HG02938 (cell line): ENCODE results near the gene NECTIN2.
"Not testable (repeated sequence)": the region's sequence is repeated elsewhere in the genome, so short reads cannot be mapped to it uniquely, and the experiment has no call there.

Source experiments
- ATAC-seq: cut with Tn5 transposase; IDR thresholded peaks from one replicate; pipeline ENCODE4 v1.9.1; 2021; ENCODE audit warnings: mild to moderate bottlenecking, moderate library complexity; ENCODE audit not compliant: unreplicated experiment

NECTIN2 gene

GRCh38 chr19:44882063-44882462, 36.0 kb downstream of the NECTIN2 start:
- ATAC-seq = no peak

DNA sequence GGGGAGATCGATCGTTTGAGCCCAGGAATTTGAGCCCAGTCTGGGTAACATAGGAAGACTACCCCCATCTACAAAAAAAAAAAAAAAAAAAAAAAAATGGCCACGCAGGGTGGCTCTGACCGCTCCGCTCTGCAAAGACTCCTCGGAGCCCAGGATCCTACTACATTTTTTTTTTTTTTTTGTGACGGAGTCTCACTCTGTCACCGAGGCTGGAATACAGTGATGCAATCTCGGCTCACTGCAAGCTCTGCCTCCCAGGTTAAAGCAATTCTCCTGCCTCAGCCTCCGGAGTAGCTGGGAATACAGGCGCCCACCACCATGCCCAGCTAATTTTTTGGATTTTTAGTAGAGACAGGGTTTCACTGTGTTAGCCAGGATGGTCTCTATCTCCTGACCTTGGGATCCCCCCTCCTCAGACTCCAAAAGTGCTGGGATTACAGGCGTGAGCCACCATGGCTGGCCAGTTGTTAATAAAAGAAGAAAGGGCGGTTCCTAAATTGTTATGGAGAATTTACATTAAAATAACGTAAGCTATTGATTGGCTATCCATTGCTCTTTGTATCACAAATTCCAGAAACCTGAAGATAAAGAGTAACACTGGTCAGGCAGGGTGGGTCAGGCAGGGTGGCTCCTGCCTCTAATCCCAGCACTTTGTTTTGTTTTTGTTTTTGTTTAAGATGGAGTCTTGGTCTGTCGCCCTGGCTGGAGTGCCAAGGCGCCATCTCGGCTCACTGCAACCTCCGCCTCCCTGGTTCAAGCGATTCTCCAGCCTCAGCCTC, 36.7 kb downstream of the NECTIN2 start:
- not testable (repeated sequence) for ATAC-seq

DNA sequence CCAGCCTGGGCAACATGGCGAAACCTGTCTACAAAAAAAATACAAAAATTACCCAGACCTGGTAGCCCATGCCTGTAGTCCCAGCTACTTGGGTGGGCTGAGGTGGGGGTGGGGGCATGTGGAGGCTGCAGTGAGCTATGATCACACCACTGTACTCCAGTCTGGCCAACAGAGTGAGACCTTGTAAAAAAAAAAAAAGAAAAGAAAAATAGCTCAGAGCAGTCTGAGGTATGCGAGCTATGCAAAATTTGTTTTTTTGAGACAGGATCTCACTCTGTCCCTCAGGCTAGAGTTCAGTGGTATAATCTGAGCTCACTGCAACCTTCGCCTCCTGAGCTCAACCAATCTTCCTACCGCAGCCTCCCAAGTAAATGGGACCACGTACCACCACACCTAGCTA, 37.8 kb downstream of the NECTIN2 start:
- no peak for ATAC-seq

- ATAC-seq = no peak
These were observed 38.5 kb downstream of the NECTIN2 start for GRCh38 chr19:44884566-44884965.

GRCh38 chr19:44886141-44886540, 40.0 kb downstream of the NECTIN2 start:
- ATAC-seq = no peak

- no peak for ATAC-seq
These were observed 41.6 kb downstream of the NECTIN2 start for GRCh38 chr19:44887648-44888047.

- ATAC-seq = not testable (repeated sequence)
These were observed 42.2 kb downstream of the NECTIN2 start for GRCh38 chr19:44888335-44888734.

GRCh38 chr19:44889830-44890365, 43.8 kb downstream of the NECTIN2 start:
- ATAC-seq = no peak

DNA sequence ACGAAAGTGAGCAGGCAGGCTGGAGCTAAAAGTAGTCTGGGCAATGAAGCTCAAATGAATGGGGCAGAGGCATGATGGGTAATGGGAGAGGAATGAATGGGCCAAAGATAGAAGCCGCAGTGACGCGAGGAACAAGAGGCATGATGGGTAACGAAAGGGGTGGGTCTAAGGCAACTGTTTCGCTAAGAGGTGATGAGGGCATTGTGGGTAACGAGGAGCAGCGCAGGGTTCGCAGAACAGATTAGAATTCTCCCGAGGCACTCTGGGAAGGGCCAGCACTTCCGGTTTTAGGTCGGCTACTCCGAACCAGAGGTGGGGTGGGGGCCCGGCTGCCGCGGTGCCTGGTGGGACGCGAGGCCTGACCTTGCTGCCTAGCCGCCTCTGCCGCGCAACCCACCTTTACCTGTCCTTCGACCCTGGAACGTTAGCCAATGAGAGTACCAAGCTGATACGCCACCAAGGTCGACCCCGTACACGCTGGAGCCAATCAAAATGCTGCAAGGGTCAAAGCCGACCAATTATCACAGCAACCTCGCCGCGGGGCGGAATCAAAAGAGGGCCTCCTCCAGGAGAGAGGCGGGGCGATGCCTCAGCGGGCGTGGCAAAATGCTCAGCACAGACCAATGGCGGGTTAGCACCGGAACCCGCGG, 44.4 kb downstream of the NECTIN2 start:
- peak; percentile 82 for ATAC-seq

DNA sequence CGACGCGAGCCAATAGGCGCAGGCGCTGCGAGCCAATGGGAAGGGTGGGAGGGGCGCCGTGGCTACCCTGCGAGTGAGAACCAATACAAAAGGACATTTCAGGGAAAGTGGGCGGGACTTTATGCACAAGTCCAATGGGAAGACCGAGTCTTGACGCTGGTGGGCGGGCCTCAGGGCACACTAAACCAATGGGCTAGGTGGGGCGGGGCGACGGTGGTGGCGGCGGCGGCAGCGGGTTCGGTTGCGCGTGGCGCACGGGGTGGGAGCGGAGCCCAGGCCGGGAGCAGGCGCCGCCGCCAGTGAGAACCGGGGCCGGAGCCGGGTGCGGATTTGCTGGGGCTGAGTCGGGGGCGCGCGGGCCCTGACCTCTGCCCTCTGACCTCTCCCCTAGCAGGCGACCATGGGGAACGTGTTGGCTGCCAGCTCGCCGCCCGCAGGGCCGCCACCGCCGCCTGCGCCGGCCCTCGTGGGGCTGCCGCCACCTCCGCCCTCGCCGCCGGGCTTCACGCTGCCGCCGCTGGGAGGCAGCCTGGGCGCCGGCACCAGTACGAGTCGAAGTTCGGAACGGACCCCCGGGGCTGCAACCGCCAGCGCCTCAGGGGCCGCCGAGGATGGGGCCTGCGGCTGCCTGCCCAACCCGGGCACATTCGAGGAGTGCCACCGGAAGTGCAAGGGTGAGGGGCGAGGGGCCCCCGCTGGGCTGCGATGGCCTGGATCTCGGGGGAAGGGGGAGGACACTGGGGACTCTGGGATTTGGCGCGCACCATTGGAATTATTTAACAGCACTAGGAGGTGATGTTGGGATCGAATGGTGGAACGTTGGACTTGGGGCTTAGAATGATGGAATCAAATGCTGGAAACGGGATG, 45.2 kb downstream of the NECTIN2 start, which contains the start of gene TOMM40:
TOMM40 (plus strand) TSS at position 239 of the 867 bp plus-strand sequence; CDS start at position 401, 162 bp downstream.
- peak; percentile 60 for ATAC-seq

DNA sequence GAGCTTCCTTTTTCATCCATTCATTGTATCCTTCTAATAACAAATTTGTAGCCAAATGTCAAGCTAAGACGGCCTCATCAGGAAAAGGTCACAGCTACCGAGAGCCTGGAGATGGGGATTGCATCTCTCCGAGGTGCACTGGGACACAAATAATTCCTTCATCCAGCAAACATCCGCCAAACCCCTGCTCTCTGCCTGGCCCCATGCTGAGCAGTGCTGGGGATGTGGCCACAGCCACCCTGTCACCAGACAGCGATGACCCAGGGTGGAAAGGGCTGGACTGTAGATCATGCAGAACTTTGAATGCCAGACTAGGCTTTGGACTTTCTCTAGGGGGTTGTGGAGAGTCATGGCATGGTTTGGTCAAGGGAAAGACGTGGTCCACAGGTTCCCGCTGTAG, 46.8 kb downstream of the NECTIN2 start:
- ATAC-seq = no peak

DNA sequence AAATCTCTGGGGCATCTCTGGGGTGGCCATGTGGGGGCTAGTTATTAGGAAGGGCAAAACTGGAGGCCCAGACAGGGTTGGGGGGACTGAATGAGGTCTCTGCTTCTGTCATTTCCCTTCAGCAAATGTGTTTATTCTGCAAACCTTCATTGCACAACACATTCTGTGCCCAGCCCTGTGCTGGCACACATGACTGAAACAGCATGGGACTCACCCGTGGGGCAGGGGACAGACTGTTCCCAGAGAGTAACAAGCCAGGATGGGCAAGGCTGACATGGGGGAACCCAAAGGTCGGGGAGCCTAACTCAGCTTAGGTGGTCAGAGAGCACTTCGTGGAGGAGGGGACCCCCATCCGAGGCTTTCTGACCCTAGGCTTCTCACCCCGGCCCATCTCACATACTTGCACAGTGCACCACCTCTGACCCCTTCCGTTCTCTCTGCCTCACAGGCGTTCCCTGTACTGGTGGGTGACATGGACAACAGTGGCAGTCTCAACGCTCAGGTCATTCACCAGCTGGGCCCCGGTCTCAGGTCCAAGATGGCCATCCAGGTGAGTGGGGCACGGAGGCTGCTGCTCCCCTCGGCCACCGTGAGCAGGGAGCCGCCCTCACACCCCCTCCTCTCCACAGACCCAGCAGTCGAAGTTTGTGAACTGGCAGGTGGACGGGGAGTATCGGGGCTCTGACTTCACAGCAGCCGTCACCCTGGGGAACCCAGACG, 47.4 kb downstream of the NECTIN2 start:
- ATAC-seq = no peak

GRCh38 chr19:44894052-44894400, 47.9 kb downstream of the NECTIN2 start:
- ATAC-seq = no peak

GRCh38 chr19:44894946-44895345, 48.8 kb downstream of the NECTIN2 start:
- no peak for ATAC-seq

GRCh38 chr19:44897835-44898234, 51.7 kb downstream of the NECTIN2 start:
- no peak for ATAC-seq

- ATAC-seq = no peak
These were observed 54.5 kb downstream of the NECTIN2 start for GRCh38 chr19:44900328-44901244.

DNA sequence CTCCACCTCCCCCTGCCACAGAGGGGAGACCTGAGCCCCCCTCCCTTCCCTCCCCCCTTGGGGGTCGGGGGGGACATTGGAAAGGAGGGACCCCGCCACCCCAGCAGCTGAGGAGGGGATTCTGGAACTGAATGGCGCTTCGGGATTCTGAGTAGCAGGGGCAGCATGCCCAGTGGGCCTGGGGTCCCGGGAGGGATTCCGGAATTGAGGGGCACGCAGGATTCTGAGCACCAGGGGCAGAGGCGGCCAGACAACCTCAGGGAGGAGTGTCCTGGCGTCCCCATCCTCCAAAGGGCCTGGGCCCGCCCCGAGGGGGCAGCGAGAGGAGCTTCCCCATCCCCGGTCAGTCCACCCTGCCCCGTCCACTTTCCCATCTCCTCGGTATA, 57.1 kb downstream of the NECTIN2 start:
- no peak for ATAC-seq

- ATAC-seq = no peak
These were observed 57.7 kb downstream of the NECTIN2 start for GRCh38 chr19:44903602-44904425.
